Liver (tissue), 9 donors: Measurements from ENCODE around the gene CEP43. TPM values are rescaled to one million over a fixed set of nuclear protein-coding genes. Genes with fewer than 3 reads are reported as not detected.

ENCODE experiments used
- DNase-seq: peaks from one replicate; pipeline ENCODE4 v3.0.0-alpha.2; 2017; ENCODE audit warnings: low spot score
- H3K27ac ChIP-seq, 2 donors: one replicate each; pipeline ENCODE4 v1.7.0; 2013; ENCODE audit warnings: inconsistent platforms in 2 of 2, low read length in 2 of 2, control low read depth in 1 of 2, low read depth in 1 of 2, mild to moderate bottlenecking in 1 of 2
- H3K27me3 ChIP-seq, 4 donors: one replicate each; pipeline versions ENCODE4 v1.6.1 to v1.7.0; 2013; ENCODE audit warnings: low read length in 3 of 4, inconsistent platforms in 1 of 4, mild to moderate bottlenecking in 1 of 4, moderate library complexity in 1 of 4; ENCODE audit not compliant: control insufficient read depth in 4 of 4, insufficient read depth in 4 of 4
- H3K36me3 ChIP-seq, 4 donors: one replicate each; pipeline versions ENCODE4 v1.6.1 to v1.7.0; 2013; ENCODE audit warnings: low read length in 3 of 4, mild to moderate bottlenecking in 3 of 4, low read depth in 1 of 4, moderate library complexity in 1 of 4; ENCODE audit not compliant: control insufficient read depth in 4 of 4, insufficient read depth in 3 of 4
- H3K4me1 ChIP-seq, 4 donors: one replicate each; pipeline versions ENCODE4 v1.6.1 to v1.7.0; 2013; ENCODE audit warnings: low read length in 3 of 4, mild to moderate bottlenecking in 3 of 4, moderate library complexity in 1 of 4; ENCODE audit not compliant: control insufficient read depth in 4 of 4, insufficient read depth in 4 of 4
- H3K4me3 ChIP-seq, 3 donors: one replicate each; pipeline versions ENCODE4 v1.6.1 to v1.7.0; 2013; ENCODE audit warnings: low read length in 3 of 3, control low read depth in 1 of 3, low read depth in 1 of 3, mild to moderate bottlenecking in 1 of 3
- H3K9ac ChIP-seq, 2 donors: one replicate each; pipeline ENCODE4 v1.7.0; 2013; ENCODE audit warnings: low read length in 2 of 2, mild to moderate bottlenecking in 2 of 2, moderate library complexity in 2 of 2, control low read depth in 1 of 2, low read depth in 1 of 2
- H3K9me3 ChIP-seq, 4 donors: one replicate each; pipeline versions ENCODE4 v1.6.1 to v1.7.0; 2013; ENCODE audit warnings: low read length in 3 of 4; ENCODE audit not compliant: control insufficient read depth in 4 of 4
- EGR1 ChIP-seq, 2 donors: IDR thresholded peaks; 2 replicates each; pipeline ENCODE4 v1.6.1; 2016 to 2018; ENCODE audit warnings: antibody characterized with exemption in 2 of 2, low read depth in 2 of 2
- FOXA1 ChIP-seq: IDR thresholded peaks from 2 replicates; pipeline ENCODE4 v1.6.1; 2016; ENCODE audit warnings: antibody characterized with exemption
- FOXA2 ChIP-seq: IDR thresholded peaks from 2 replicates; pipeline ENCODE4 v1.6.1; 2016; ENCODE audit warnings: antibody characterized with exemption
- GABPA ChIP-seq, 2 donors: IDR thresholded peaks in 1 of 2; conservative IDR thresholded peaks in 1 of 2; 2 replicates each; pipeline ENCODE4 v1.6.1; 2016; ENCODE audit warnings: antibody characterized with exemption in 2 of 2, mild to moderate bottlenecking in 1 of 2, moderate library complexity in 1 of 2
- HNF4A ChIP-seq, 2 donors: conservative IDR thresholded peaks; 2 replicates each; pipeline ENCODE4 v1.6.1; 2016; ENCODE audit warnings: antibody characterized with exemption in 2 of 2, mild to moderate bottlenecking in 2 of 2
- HNF4G ChIP-seq: IDR thresholded peaks from 2 replicates; pipeline ENCODE4 v1.6.1; 2016; ENCODE audit warnings: antibody characterized with exemption
- JUND ChIP-seq, 2 donors: IDR thresholded peaks; 2 replicates each; pipeline ENCODE4 v1.6.1; 2016; ENCODE audit warnings: antibody characterized with exemption in 2 of 2
- NR2F2 ChIP-seq: IDR thresholded peaks from 2 replicates; pipeline ENCODE4 v1.6.1; 2016; ENCODE audit warnings: antibody characterized with exemption
- RAD21 ChIP-seq, 2 donors: IDR thresholded peaks; 2 replicates each; pipeline ENCODE4 v1.6.1; 2016; ENCODE audit warnings: antibody characterized with exemption in 2 of 2, mild to moderate bottlenecking in 2 of 2
- RXRA ChIP-seq, 2 donors: IDR thresholded peaks; 2 replicates each; pipeline ENCODE4 v1.6.1; 2017 to 2018; ENCODE audit warnings: antibody characterized with exemption in 2 of 2, mild to moderate bottlenecking in 1 of 2
- SP1 ChIP-seq: IDR thresholded peaks from 2 replicates; pipeline ENCODE4 v1.6.1; 2018; ENCODE audit warnings: antibody characterized with exemption, mild to moderate bottlenecking
- TAF1 ChIP-seq: conservative IDR thresholded peaks from 2 replicates; pipeline ENCODE4 v1.6.1; 2016; ENCODE audit warnings: antibody characterized with exemption, mild to moderate bottlenecking
- WGBS: extraction: QIAGEN DNeasy Blood & Tissue Kit; methylation state at CpG from one replicate; pipeline ENCODE4 v1.1.7; 2013; 5-methylcytosine and 5-hydroxymethylcytosine counted together
- polyA plus RNA-seq, 2 donors: library from polyadenylated mRNA; stranded (reverse) in 1 of 2; unstranded in 1 of 2; fragments of 200-250 nt in 1 of 2; fragments of >200 nt in 1 of 2; fragmentation: Nextera tagmentation in 1 of 2; extraction: Ambion mirVana in 1 of 2; gene quantifications; one replicate each; pipeline versions ENCODE4 v1.2.1 to v1.2.3, GENCODE V29; 2013 to 2015
- total RNA-seq, 2 donors: library from RNA; depleted of rRNA; stranded (reverse); fragments of >200 nt; gene quantifications; one replicate each; pipeline ENCODE4 v1.2.3, GENCODE V29; 2014
- TF ChIP-seq, protein P1 (sequence below): IDR thresholded peaks from 2 replicates; pipeline ENCODE4 v1.6.1; 2016; ENCODE audit warnings: antibody characterized with exemption
- TF ChIP-seq, protein P2 (sequence below): IDR thresholded peaks from 2 replicates; pipeline ENCODE4 v1.6.1; 2016; ENCODE audit warnings: antibody characterized with exemption
- TF ChIP-seq, protein P3 (sequence below): IDR thresholded peaks from 2 replicates; pipeline ENCODE4 v1.6.1; 2016; ENCODE audit warnings: antibody characterized with exemption, mild to moderate bottlenecking
- TF ChIP-seq, protein P4 (sequence below): IDR thresholded peaks from 2 replicates; pipeline ENCODE4 v1.6.1; 2016; ENCODE audit warnings: antibody characterized with exemption
- TF ChIP-seq, protein P5 (sequence below): fragments of 150-350 bp; IDR thresholded peaks from 2 replicates; pipeline ENCODE4 v1.5.1; 2017; ENCODE audit warnings: improper control_type of control experiment, low read depth, low read length; ENCODE audit not compliant: missing input control
- donor health status: healthy.
- donor health status: healthy.
- donor health status: healthy.
- donor health status: healthy.
- donor health status: healthy.

The CEP43 gene
- total and polyA plus RNA-seq, 4 donors = 12.0 to 32.0 (median 18.0) TPM

DNA sequence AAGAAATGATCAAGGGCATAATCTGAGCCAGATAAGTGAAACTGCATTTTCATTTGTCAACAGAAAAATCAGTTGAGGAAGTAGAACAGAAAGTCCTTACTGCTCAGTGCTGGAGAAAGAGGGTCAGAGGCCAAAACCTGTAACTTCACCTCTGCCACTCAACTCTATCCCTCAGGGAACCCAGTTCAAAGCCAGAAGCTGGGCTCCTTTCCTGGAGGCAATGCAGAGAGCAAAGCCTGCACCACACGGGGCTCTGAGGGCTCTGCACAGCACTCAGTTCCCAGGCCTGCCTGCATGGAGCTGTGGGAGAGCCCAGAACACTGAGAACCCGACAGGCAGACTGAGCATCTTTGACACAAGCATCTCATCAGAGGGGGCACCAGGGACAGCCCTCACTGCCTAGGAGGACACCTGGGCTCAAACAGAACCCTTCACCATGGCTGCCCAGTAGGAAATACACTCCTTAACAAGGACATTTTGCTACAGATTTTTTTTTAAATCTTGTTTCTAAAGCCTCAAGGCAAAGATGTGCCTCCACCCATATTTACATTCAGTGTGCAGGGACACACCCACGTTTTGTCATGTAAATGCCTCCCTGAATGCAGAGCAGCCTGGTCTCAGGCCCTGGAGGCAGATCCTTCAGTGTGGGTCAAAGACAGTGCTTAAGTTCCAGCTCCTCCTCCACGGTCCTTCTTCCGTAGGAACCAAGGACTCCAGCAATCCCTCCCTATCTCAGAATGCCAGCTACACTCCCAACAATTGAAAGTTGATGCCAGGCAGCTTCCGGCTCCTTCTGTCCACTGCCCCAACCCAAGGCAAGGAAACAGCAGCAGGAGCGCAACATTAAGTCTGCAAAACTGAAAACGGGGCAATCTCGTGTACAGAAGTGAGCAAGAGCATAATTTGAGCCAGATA is 49.4 kb upstream of the CEP43 start:
- Histone ChIP-seq H3K36me3 (peaks cover 0 to 11% (median 5%) of the 10 kb centered on the region in 4 donors), H3K4me1 (peaks cover 0 to 4% (median 0%) of the 10 kb centered on the region in 4 donors), H3K27me3 (no peaks in the 10 kb centered on the region), H3K27ac (no peak overlapping the region), H3K9ac (no peak overlapping the region), H3K9me3 (no peaks in the 10 kb centered on the region), H3K4me3 (no peak overlapping the region)
- WGBS = 76% methylated on average over 9 of the region's 9 CpGs
- DNase-seq = no peak
- no peak for TF ChIP-seq SP1
- no peak for TF ChIP-seq HNF4A (conservative IDR thresholded peaks at IDR 0.05)
- TF ChIP-seq, protein P1, sequence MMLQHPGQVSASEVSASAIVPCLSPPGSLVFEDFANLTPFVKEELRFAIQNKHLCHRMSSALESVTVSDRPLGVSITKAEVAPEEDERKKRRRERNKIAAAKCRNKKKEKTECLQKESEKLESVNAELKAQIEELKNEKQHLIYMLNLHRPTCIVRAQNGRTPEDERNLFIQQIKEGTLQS = no peak
- TF ChIP-seq HNF4G = no peak
- TF ChIP-seq FOXA2 = no peak
- no peak for TF ChIP-seq GABPA (IDR thresholded peaks at IDR 0.05 in 1 of 2, conservative IDR thresholded peaks at IDR 0.05 in 1 of 2)
- TF ChIP-seq TAF1 = no peak
- TF ChIP-seq, protein P2, sequence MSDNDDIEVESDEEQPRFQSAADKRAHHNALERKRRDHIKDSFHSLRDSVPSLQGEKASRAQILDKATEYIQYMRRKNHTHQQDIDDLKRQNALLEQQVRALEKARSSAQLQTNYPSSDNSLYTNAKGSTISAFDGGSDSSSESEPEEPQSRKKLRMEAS = no peak
- TF ChIP-seq EGR1 (IDR thresholded peaks at IDR 0.05; ENCODE audit: low read depth in 2 of 2) = no peak
- no peak for TF ChIP-seq NR2F2
- TF ChIP-seq JUND (IDR thresholded peaks at IDR 0.05) = no peak
- TF ChIP-seq RAD21 (IDR thresholded peaks at IDR 0.05) = no peak
- TF ChIP-seq, protein P3, sequence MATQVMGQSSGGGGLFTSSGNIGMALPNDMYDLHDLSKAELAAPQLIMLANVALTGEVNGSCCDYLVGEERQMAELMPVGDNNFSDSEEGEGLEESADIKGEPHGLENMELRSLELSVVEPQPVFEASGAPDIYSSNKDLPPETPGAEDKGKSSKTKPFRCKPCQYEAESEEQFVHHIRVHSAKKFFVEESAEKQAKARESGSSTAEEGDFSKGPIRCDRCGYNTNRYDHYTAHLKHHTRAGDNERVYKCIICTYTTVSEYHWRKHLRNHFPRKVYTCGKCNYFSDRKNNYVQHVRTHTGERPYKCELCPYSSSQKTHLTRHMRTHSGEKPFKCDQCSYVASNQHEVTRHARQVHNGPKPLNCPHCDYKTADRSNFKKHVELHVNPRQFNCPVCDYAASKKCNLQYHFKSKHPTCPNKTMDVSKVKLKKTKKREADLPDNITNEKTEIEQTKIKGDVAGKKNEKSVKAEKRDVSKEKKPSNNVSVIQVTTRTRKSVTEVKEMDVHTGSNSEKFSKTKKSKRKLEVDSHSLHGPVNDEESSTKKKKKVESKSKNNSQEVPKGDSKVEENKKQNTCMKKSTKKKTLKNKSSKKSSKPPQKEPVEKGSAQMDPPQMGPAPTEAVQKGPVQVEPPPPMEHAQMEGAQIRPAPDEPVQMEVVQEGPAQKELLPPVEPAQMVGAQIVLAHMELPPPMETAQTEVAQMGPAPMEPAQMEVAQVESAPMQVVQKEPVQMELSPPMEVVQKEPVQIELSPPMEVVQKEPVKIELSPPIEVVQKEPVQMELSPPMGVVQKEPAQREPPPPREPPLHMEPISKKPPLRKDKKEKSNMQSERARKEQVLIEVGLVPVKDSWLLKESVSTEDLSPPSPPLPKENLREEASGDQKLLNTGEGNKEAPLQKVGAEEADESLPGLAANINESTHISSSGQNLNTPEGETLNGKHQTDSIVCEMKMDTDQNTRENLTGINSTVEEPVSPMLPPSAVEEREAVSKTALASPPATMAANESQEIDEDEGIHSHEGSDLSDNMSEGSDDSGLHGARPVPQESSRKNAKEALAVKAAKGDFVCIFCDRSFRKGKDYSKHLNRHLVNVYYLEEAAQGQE = no peak
- no peak for TF ChIP-seq RXRA (IDR thresholded peaks at IDR 0.05)
- no peak for TF ChIP-seq FOXA1
- TF ChIP-seq, protein P4, sequence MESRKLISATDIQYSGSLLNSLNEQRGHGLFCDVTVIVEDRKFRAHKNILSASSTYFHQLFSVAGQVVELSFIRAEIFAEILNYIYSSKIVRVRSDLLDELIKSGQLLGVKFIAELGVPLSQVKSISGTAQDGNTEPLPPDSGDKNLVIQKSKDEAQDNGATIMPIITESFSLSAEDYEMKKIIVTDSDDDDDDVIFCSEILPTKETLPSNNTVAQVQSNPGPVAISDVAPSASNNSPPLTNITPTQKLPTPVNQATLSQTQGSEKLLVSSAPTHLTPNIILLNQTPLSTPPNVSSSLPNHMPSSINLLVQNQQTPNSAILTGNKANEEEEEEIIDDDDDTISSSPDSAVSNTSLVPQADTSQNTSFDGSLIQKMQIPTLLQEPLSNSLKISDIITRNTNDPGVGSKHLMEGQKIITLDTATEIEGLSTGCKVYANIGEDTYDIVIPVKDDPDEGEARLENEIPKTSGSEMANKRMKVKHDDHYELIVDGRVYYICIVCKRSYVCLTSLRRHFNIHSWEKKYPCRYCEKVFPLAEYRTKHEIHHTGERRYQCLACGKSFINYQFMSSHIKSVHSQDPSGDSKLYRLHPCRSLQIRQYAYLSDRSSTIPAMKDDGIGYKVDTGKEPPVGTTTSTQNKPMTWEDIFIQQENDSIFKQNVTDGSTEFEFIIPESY = no peak
- TF ChIP-seq, protein P5, sequence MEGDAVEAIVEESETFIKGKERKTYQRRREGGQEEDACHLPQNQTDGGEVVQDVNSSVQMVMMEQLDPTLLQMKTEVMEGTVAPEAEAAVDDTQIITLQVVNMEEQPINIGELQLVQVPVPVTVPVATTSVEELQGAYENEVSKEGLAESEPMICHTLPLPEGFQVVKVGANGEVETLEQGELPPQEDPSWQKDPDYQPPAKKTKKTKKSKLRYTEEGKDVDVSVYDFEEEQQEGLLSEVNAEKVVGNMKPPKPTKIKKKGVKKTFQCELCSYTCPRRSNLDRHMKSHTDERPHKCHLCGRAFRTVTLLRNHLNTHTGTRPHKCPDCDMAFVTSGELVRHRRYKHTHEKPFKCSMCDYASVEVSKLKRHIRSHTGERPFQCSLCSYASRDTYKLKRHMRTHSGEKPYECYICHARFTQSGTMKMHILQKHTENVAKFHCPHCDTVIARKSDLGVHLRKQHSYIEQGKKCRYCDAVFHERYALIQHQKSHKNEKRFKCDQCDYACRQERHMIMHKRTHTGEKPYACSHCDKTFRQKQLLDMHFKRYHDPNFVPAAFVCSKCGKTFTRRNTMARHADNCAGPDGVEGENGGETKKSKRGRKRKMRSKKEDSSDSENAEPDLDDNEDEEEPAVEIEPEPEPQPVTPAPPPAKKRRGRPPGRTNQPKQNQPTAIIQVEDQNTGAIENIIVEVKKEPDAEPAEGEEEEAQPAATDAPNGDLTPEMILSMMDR = no peak
